Stimulated activated effector memory CD8-positive, alpha-beta T cell treated with anti-CD3 and anti-CD28 coated beads, Interleukin-12 subunit alpha, Interleukin-12 subunit beta, amount 100 ng/mL, for 72 hours (primary cell): ENCODE measurements around the gene SBNO2.

Source experiments
- ATAC-seq: fragments of 150-1000 bp; cut with Tn5 transposase; 2 replicates; pipeline ENCODE4 v1.10.0; 2021
- DNase-seq, 2 donors: peaks; one replicate each; pipeline ENCODE4 v3.0.0; 2021 to 2022; ENCODE audit warnings: low spot score in 2 of 2
- H3K27ac Mint-ChIP-seq: one replicate; pipeline ENCODE4 v1.8.0; 2022; ENCODE audit warnings: mild to moderate bottlenecking, mixed read lengths
- H3K36me3 Mint-ChIP-seq: one replicate; pipeline ENCODE4 v1.8.0; 2022; ENCODE audit warnings: mild to moderate bottlenecking, mixed read lengths
- H3K4me1 Mint-ChIP-seq: one replicate; pipeline ENCODE4 v1.8.0; 2022; ENCODE audit warnings: mixed read lengths
- H3K4me3 Mint-ChIP-seq: one replicate; pipeline ENCODE4 v1.8.0; 2022; ENCODE audit warnings: mild to moderate bottlenecking, mixed read lengths
- H3K9me3 Mint-ChIP-seq: one replicate; pipeline ENCODE4 v1.8.0; 2022; ENCODE audit warnings: mixed read lengths

Gene SBNO2, protein sequence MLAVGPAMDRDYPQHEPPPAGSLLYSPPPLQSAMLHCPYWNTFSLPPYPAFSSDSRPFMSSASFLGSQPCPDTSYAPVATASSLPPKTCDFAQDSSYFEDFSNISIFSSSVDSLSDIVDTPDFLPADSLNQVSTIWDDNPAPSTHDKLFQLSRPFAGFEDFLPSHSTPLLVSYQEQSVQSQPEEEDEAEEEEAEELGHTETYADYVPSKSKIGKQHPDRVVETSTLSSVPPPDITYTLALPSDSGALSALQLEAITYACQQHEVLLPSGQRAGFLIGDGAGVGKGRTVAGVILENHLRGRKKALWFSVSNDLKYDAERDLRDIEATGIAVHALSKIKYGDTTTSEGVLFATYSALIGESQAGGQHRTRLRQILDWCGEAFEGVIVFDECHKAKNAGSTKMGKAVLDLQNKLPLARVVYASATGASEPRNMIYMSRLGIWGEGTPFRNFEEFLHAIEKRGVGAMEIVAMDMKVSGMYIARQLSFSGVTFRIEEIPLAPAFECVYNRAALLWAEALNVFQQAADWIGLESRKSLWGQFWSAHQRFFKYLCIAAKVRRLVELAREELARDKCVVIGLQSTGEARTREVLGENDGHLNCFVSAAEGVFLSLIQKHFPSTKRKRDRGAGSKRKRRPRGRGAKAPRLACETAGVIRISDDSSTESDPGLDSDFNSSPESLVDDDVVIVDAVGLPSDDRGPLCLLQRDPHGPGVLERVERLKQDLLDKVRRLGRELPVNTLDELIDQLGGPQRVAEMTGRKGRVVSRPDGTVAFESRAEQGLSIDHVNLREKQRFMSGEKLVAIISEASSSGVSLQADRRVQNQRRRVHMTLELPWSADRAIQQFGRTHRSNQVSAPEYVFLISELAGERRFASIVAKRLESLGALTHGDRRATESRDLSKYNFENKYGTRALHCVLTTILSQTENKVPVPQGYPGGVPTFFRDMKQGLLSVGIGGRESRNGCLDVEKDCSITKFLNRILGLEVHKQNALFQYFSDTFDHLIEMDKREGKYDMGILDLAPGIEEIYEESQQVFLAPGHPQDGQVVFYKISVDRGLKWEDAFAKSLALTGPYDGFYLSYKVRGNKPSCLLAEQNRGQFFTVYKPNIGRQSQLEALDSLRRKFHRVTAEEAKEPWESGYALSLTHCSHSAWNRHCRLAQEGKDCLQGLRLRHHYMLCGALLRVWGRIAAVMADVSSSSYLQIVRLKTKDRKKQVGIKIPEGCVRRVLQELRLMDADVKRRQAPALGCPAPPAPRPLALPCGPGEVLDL (N-terminal part only)

DNA sequence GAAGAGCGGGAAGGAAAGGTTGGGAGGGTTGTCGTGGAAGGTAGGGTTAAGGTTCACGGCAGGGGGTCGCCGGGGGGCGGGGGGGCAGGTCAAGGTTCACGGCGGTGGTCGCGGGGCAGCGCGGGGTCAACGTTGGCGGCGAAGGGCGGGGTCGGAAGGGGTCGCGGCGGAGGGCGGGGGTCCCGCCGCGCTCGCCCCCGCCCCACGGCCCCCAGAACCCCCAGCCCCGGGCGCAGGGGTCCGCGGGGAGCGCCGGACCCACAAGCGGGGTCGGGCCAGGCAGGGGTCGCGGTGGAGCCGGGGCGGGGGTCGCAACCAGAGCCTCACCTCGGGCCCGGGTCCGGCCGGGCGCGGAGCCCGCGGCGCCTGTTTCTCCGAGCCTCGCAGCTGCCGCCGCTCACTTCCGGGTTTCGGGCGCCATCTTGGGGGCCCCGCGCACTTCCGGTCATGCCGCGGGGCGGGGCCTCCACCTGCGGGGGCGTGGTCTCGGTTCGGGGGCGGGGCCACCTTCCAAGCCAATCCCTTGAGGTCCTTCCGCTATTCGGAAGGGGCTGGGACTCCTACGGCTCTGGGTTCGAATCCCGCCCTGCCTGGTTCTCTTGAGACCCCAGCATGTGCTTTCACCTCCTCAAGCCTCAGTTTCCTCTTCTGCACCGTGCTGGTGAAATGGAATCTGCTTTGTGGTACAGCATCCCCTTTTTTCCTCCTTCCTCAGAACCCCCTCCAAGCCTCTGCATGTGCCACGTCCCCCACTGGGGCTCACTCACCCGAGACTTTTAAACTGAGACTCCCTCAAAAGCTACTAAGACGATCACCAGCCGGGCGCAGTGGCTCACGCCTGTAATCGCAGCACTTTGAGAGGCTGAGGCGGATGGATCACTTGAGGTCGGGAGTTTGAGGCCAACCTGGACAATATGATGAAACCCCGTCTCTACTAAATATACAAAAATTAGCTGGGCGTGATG is at the start of gene SBNO2:
Gene SBNO2, minus strand, starts transcription at position 424 of the 965 bp plus-strand sequence. CDS start 19,992 bp downstream, outside the sequence.
- DNase-seq (peak; percentile 99), ATAC-seq (peak; percentile 85)
- Mint-ChIP-seq H3K9me3 (no peaks in the 10 kb centered on the region), H3K36me3 (peaks cover 20% of the 10 kb centered on the region), H3K27ac (peak within 1 kb of the TSS; percentile 96), H3K4me1 (peaks cover 40% of the 10 kb centered on the region), H3K4me3 (peak within 1 kb of the TSS; percentile 82)

- ATAC-seq (peak; percentile 29), DNase-seq (no peak)
- no peaks in the 10 kb centered on the region for H3K4me1 Mint-ChIP-seq
- no peaks in the 10 kb centered on the region for H3K9me3 Mint-ChIP-seq
- H3K27ac Mint-ChIP-seq = no peak overlapping the region
- H3K4me3 Mint-ChIP-seq = no peak overlapping the region
- H3K36me3 Mint-ChIP-seq = peaks cover 4% of the 10 kb centered on the region
These were observed 49.2 kb upstream of the SBNO2 start for GRCh38 chr19:1223018-1223855.

GRCh38 chr19:1222394-1222793 is 48.3 kb upstream of the SBNO2 start:
- peak; percentile 26 for ATAC-seq
- Mint-ChIP-seq H3K36me3 (no peaks in the 10 kb centered on the region), H3K9me3 (no peaks in the 10 kb centered on the region), H3K4me1 (no peaks in the 10 kb centered on the region), H3K27ac (no peak overlapping the region), H3K4me3 (no peak overlapping the region)
- DNase-seq = no peak

GRCh38 chr19:1221904-1222255 is 47.8 kb upstream of the SBNO2 start:
- no peak for DNase-seq
- H3K36me3 Mint-ChIP-seq = no peaks in the 10 kb centered on the region
- no peak overlapping the region for H3K4me3 Mint-ChIP-seq
- no peak for ATAC-seq
- H3K9me3 Mint-ChIP-seq = no peaks in the 10 kb centered on the region
- H3K4me1 Mint-ChIP-seq = no peaks in the 10 kb centered on the region
- no peak overlapping the region for H3K27ac Mint-ChIP-seq

DNA sequence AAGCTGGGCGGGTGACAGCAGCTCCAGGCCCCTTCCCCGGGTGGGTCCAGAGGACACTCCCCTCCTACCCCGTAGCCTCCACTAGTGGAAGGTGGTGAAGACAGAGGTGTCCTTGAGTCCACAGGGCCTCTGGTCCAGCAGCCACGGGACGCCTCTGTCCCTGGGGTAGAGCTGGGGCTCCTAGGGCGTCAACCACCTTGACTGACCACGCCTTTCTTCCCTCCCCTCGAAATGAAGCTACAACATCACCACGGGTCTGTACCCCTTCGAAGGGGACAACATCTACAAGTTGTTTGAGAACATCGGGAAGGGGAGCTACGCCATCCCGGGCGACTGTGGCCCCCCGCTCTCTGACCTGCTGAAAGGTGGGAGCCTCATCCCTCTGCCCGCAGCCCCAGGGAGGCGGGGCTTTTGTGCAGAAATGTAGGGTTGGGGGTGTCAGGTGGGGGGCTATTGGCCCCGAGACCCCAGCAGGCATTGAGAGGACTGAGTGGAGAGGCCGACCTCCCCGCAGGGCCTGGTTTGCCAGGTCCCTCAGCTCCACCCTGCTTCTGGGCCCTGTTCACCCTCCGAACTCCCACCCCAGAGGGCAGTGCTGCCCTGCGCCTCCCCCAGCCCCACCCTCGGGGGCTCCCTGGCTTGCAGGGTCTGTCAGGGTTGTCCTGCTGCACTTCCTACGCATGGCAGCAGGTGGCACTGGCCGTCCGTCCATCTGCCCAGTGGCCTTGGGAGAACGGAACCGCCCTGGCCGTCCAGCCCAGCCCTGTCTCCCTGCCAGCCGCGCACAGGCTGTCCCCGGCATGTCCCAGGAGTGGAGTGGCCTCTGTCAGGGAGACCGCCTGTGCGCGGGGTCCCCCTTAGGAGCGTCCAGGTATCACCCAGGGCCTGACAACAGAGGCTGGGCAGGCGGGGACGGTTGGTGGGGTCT is 47.2 kb upstream of the SBNO2 start:
- Mint-ChIP-seq H3K4me3 (no peak overlapping the region), H3K9me3 (no peaks in the 10 kb centered on the region), H3K4me1 (no peaks in the 10 kb centered on the region), H3K27ac (no peak overlapping the region), H3K36me3 (peaks cover 5% of the 10 kb centered on the region)
- no peak for ATAC-seq
- no peak for DNase-seq

DNA sequence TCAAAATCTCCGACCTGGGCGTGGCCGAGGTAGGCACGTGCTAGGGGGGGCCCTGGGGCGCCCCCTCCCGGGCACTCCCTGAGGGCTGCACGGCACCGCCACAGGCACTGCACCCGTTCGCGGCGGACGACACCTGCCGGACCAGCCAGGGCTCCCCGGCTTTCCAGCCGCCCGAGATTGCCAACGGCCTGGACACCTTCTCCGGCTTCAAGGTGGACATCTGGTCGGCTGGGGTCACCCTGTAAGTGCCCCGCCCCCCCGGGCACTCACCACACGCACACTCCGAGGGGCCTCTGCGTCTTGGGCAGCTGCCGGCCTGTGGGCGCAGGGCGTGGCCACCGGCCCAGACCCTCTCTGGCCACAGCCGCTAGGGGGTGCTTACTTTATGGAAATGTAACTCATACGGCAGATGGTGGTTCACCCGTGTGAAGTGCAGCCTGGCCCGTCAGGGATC is 46.4 kb upstream of the SBNO2 start:
- H3K9me3 Mint-ChIP-seq = no peaks in the 10 kb centered on the region
- H3K4me1 Mint-ChIP-seq = no peaks in the 10 kb centered on the region
- no peak overlapping the region for H3K4me3 Mint-ChIP-seq
- peaks cover 11% of the 10 kb centered on the region for H3K36me3 Mint-ChIP-seq
- ATAC-seq = no peak
- no peak for DNase-seq
- no peak overlapping the region for H3K27ac Mint-ChIP-seq

DNA sequence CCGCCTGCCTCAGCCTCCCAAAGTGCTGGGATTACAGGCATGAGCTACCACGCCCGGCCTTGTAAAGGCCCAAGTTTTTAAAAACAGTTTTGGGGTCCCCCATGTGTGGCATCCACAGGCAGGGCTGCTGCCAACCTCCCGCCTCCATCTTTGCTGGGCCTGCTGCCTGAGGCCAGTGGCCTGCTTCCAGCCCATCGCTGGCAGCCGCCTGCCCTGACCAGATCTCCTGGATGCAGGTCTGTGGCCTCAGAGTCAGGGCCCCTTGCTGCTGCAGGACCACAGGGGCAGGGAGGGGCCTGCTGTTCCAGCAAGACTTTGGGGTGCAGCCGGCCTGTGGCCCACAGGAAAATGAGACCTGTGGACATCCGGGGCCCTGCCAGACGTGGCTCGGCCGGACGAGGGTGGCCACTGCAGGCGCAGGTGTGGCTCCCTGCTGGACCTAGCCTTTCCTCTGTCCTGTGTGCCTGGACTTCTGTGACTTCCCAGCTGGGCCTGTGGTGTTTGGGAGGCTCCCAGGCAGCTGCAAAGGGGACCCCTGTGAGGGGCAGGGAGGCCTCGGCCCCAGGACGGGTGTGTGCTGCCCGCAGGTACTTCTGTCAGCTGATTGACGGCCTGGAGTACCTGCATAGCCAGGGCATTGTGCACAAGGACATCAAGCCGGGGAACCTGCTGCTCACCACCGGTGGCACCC is 45.9 kb upstream of the SBNO2 start:
- H3K4me3 Mint-ChIP-seq = no peak overlapping the region
- ATAC-seq = no peak
- no peaks in the 10 kb centered on the region for H3K4me1 Mint-ChIP-seq
- no peak for DNase-seq
- no peaks in the 10 kb centered on the region for H3K9me3 Mint-ChIP-seq
- H3K36me3 Mint-ChIP-seq = peaks cover 11% of the 10 kb centered on the region
- H3K27ac Mint-ChIP-seq = no peak overlapping the region

DNA sequence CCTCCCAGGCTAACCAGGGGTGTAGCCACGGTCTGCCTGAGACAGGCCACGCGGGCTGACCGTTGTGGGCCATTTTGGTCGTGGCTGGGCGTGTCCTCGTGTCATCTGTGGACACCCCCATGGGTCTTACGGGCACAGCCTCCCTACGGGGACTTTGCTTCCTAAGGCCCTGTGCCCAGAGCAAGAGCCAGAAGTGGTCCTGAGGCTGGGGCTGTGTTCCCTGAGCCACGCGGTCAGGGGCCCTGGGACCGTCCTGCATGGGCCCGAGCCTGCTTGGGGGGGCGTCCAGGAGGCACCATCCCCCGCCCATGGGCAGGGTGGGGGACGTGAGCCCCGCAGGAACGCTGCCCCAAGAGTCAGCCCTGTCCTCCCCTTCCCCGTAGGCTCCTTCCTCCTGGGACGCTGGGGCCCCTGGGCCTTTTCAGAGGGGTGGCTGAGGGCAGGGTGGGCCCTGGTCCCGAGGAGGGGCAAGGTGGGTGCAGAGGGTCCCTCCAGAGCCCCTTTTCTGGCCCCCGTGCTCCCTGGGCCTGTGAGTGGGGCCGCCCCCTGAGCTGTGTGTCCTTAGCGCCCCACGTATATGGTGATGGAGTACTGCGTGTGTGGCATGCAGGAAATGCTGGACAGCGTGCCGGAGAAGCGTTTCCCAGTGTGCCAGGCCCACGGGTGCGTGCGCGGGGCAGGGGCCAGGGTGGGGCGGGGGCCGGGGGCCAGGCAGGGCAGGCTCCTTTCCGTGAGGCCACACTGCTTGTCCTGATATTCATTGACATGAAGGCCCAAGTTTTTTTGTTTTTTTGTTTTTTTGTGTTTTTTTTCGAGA is 44.9 kb upstream of the SBNO2 start:
- H3K9me3 Mint-ChIP-seq = no peaks in the 10 kb centered on the region
- H3K36me3 Mint-ChIP-seq = peaks cover 12% of the 10 kb centered on the region
- H3K4me1 Mint-ChIP-seq = peaks cover 5% of the 10 kb centered on the region
- no peak overlapping the region for H3K27ac Mint-ChIP-seq
- no peak overlapping the region for H3K4me3 Mint-ChIP-seq
- ATAC-seq (no peak), DNase-seq (no peak)

- Mint-ChIP-seq H3K4me3 (no peak overlapping the region), H3K27ac (peak overlapping the region; percentile 69), H3K9me3 (no peaks in the 10 kb centered on the region), H3K36me3 (peaks cover 28% of the 10 kb centered on the region), H3K4me1 (peaks cover 14% of the 10 kb centered on the region)
- DNase-seq (no peak), ATAC-seq (no peak)
These were observed 43.3 kb upstream of the SBNO2 start for GRCh38 chr19:1217366-1217765.

GRCh38 chr19:1216756-1217155 is 42.7 kb upstream of the SBNO2 start:
- no peak for DNase-seq
- peaks cover 34% of the 10 kb centered on the region for H3K36me3 Mint-ChIP-seq
- peak overlapping the region; percentile 69 for H3K27ac Mint-ChIP-seq
- no peak overlapping the region for H3K4me3 Mint-ChIP-seq
- no peak for ATAC-seq
- no peaks in the 10 kb centered on the region for H3K9me3 Mint-ChIP-seq
- peaks cover 16% of the 10 kb centered on the region for H3K4me1 Mint-ChIP-seq

DNA sequence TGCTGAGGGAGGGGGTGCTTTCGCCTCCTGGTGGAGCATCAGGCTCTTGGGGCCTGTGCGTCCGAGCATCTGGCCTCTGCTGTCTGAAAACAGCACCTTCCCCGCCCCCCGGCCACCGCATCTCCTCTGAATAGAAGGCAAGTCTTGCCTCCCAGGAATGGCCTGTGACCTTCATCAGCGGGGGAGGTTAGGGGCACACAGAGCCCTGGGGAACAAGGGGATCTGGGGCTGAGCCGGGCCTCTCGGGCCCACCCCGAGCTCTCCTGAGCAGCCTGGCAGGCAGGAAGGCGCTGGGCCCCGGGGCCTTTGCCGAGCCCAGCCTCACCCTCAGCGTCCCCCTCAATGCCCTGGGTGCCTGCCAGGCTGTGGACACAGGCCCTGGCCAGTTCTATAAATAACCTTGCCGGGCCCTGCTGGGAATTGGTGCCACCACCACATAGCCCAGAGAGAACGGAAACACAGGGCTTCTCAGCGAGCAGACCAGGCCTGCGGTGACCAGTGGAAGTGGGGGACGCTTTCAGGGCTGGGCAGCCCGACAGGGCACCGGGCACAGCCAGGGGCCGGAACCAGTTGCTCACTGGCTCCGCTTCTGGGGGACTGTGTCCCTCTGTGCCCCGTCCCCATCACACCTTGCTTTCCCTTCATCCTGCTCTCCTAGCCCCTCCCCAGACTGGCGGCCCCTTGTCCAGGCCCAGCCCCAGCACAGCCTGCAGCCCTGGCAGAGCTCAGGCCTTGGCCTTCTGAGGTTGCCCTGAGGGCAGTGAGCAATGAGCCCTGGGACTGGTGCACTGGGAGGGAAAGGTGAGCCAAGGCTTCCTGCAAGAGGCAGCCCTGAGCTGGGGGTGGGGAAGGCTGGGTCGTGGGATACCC is 41.0 kb upstream of the SBNO2 start:
- Mint-ChIP-seq H3K36me3 (peaks cover 45% of the 10 kb centered on the region), H3K4me1 (peaks cover 24% of the 10 kb centered on the region)
- no peak for DNase-seq

More for the DNA sequence above, 41.0 kb upstream of the SBNO2 start:
- Mint-ChIP-seq H3K9me3 (no peaks in the 10 kb centered on the region), H3K27ac (no peak overlapping the region), H3K4me3 (no peak overlapping the region)
- ATAC-seq = no peak
